ENCODE data around the gene MYH7. TPM values are rescaled to one million over a fixed set of nuclear protein-coding genes. Genes with fewer than 3 reads are reported as not detected.

MYH7 gene
- total RNA-seq, 1 experiment from 2014 or later = not detected

DNA sequence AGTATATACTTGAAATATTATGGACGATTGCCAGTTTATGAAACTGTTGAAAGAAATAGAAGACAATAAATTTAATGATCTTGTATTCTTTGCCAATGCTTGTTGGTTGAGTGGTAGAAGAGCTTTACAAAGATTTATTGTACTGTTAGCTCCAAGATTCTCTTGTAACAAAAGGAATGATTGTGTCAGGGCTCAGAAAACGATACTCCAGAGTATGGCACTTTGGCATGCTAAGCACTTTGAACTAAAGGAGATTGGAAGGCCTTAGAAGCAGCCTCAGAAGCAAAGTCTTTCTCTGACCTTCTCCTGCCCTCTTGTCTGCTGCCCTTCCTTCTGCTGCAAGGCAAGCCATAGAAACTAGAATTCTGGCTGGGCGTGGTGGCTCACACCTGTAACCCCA lies 29.8 kb upstream of the MYH7 start (continued):
- TF ChIP-seq, protein P1, sequence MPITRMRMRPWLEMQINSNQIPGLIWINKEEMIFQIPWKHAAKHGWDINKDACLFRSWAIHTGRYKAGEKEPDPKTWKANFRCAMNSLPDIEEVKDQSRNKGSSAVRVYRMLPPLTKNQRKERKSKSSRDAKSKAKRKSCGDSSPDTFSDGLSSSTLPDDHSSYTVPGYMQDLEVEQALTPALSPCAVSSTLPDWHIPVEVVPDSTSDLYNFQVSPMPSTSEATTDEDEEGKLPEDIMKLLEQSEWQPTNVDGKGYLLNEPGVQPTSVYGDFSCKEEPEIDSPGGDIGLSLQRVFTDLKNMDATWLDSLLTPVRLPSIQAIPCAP (CRISPR knock-in tag; IDR thresholded peaks at IDR 0.05) = no peak
- TF ChIP-seq IRF2 (CRISPR knock-in tag; IDR thresholded peaks at IDR 0.05; ENCODE audit: borderline replicate concordance, low read depth) (no peak), NR2C2 (CRISPR knock-in tag; IDR thresholded peaks at IDR 0.05) (no peak), ZNF232 (CRISPR knock-in tag; IDR thresholded peaks at IDR 0.05) (no peak), CREB1 (CRISPR knock-in tag; IDR thresholded peaks at IDR 0.05) (no peak), MXD4 (CRISPR knock-in tag; IDR thresholded peaks at IDR 0.05; ENCODE audit: borderline replicate concordance) (no peak), SOX15 (CRISPR knock-in tag; IDR thresholded peaks at IDR 0.05) (no peak), ZNF317 (CRISPR knock-in tag; IDR thresholded peaks at IDR 0.05; ENCODE audit: borderline replicate concordance, low read depth) (no peak)
- TF ChIP-seq, protein P2, sequence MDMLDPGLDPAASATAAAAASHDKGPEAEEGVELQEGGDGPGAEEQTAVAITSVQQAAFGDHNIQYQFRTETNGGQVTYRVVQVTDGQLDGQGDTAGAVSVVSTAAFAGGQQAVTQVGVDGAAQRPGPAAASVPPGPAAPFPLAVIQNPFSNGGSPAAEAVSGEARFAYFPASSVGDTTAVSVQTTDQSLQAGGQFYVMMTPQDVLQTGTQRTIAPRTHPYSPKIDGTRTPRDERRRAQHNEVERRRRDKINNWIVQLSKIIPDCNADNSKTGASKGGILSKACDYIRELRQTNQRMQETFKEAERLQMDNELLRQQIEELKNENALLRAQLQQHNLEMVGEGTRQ (CRISPR knock-in tag; IDR thresholded peaks at IDR 0.05) = no peak
- TF ChIP-seq, protein P3, sequence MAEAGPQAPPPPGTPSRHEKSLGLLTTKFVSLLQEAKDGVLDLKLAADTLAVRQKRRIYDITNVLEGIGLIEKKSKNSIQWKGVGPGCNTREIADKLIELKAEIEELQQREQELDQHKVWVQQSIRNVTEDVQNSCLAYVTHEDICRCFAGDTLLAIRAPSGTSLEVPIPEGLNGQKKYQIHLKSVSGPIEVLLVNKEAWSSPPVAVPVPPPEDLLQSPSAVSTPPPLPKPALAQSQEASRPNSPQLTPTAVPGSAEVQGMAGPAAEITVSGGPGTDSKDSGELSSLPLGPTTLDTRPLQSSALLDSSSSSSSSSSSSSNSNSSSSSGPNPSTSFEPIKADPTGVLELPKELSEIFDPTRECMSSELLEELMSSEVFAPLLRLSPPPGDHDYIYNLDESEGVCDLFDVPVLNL (CRISPR knock-in tag; IDR thresholded peaks at IDR 0.05; ENCODE audit: borderline replicate concordance, low read depth) = no peak
- TF ChIP-seq, protein P4, sequence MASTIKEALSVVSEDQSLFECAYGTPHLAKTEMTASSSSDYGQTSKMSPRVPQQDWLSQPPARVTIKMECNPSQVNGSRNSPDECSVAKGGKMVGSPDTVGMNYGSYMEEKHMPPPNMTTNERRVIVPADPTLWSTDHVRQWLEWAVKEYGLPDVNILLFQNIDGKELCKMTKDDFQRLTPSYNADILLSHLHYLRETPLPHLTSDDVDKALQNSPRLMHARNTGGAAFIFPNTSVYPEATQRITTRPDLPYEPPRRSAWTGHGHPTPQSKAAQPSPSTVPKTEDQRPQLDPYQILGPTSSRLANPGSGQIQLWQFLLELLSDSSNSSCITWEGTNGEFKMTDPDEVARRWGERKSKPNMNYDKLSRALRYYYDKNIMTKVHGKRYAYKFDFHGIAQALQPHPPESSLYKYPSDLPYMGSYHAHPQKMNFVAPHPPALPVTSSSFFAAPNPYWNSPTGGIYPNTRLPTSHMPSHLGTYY (CRISPR knock-in tag; IDR thresholded peaks at IDR 0.05) = no peak
- TF ChIP-seq, protein P5, sequence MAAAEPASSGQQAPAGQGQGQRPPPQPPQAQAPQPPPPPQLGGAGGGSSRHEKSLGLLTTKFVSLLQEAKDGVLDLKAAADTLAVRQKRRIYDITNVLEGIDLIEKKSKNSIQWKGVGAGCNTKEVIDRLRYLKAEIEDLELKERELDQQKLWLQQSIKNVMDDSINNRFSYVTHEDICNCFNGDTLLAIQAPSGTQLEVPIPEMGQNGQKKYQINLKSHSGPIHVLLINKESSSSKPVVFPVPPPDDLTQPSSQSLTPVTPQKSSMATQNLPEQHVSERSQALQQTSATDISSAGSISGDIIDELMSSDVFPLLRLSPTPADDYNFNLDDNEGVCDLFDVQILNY (CRISPR knock-in tag; IDR thresholded peaks at IDR 0.05) = no peak
- TF ChIP-seq, protein P6, sequence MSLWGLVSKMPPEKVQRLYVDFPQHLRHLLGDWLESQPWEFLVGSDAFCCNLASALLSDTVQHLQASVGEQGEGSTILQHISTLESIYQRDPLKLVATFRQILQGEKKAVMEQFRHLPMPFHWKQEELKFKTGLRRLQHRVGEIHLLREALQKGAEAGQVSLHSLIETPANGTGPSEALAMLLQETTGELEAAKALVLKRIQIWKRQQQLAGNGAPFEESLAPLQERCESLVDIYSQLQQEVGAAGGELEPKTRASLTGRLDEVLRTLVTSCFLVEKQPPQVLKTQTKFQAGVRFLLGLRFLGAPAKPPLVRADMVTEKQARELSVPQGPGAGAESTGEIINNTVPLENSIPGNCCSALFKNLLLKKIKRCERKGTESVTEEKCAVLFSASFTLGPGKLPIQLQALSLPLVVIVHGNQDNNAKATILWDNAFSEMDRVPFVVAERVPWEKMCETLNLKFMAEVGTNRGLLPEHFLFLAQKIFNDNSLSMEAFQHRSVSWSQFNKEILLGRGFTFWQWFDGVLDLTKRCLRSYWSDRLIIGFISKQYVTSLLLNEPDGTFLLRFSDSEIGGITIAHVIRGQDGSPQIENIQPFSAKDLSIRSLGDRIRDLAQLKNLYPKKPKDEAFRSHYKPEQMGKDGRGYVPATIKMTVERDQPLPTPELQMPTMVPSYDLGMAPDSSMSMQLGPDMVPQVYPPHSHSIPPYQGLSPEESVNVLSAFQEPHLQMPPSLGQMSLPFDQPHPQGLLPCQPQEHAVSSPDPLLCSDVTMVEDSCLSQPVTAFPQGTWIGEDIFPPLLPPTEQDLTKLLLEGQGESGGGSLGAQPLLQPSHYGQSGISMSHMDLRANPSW (CRISPR knock-in tag; conservative IDR thresholded peaks at IDR 0.05; ENCODE audit: low read depth) = no peak
- TF ChIP-seq, protein P7, sequence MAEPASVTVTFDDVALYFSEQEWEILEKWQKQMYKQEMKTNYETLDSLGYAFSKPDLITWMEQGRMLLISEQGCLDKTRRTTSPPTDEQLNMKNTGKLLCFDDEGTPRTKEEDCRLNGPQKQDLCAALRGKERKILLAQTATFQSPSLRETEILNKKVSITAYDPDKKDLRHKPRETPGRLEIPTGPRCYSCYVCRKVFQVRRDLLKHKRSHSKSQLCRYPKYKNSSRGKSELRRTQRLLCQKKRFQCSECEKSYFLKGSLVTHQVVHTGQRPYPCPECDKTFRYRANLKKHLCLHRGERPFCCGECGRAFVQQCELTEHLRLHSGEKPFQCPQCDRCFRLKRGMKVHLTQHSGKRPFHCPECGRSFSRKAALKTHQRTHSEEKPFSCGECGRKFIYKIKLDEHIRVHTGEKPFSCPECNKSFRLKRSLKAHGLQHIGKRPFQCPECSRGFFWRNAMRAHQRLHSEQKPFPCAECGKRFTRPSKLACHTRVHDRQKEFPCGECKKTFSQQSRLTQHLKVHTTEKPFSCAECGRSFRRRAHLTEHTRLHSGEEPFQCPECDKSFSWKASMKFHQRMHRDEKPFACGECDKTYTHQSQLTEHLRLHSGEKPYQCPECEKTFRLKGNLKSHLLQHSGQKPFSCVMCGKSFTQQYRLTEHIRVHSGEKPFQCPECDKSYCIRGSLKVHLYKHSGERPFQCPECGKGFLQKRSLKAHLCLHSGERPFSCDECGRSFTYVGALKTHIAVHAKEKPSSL (CRISPR knock-in tag; conservative IDR thresholded peaks at IDR 0.05) = no peak

DNA sequence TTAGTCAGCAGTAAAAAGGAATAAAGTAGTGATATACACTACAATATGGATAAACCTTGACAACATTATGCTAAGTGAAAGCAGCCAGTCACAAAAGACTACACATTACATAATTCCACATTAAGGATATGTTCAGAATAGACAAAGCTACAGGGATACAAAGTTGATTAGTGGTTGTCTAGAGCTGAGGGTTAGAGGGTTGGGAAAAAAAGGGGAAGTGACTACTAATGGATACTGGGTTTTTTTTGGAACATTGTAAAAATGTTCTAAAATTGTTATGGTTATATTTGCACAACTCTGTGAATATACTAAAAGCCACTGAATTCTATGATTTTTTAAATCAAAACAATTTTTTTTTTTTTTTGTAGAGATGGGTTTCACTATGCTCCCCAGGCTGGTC lies 29.2 kb upstream of the MYH7 start:
- H3K27me3 Mint-ChIP-seq (ENCODE audit: low read depth) = peaks cover 40% of the 10 kb centered on the region
- no peaks in the 10 kb centered on the region for H3K4me1 Mint-ChIP-seq
- DNase-seq (ENCODE audit: low spot score) = no peak
- no peaks in the 10 kb centered on the region for H3K36me3 Mint-ChIP-seq
- ATAC-seq = no peak
- H3K4me3 Mint-ChIP-seq = no peak overlapping the region
- CTCF ChIA-PET = interaction anchor here (0.6 kb wide), 1 partner anchor 10 kb away, joined by 3 read pairs; no protein-coding TSS in a partner anchor
- TF ChIP-seq, protein P4 (CRISPR knock-in tag; IDR thresholded peaks at IDR 0.05) = no peak
- TF ChIP-seq, protein P8, sequence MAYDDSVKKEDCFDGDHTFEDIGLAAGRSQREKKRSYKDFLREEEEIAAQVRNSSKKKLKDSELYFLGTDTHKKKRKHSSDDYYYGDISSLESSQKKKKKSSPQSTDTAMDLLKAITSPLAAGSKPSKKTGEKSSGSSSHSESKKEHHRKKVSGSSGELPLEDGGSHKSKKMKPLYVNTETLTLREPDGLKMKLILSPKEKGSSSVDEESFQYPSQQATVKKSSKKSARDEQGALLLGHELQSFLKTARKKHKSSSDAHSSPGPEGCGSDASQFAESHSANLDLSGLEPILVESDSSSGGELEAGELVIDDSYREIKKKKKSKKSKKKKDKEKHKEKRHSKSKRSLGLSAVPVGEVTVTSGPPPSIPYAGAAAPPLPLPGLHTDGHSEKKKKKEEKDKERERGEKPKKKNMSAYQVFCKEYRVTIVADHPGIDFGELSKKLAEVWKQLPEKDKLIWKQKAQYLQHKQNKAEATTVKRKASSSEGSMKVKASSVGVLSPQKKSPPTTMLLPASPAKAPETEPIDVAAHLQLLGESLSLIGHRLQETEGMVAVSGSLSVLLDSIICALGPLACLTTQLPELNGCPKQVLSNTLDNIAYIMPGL (CRISPR knock-in tag; IDR thresholded peaks at IDR 0.05) = no peak
- TF ChIP-seq FOXJ3 (CRISPR knock-in tag; IDR thresholded peaks at IDR 0.05; ENCODE audit: borderline replicate concordance) = no peak
- TF ChIP-seq CREB1 (CRISPR knock-in tag; IDR thresholded peaks at IDR 0.05) = no peak
- TF ChIP-seq, protein P9, sequence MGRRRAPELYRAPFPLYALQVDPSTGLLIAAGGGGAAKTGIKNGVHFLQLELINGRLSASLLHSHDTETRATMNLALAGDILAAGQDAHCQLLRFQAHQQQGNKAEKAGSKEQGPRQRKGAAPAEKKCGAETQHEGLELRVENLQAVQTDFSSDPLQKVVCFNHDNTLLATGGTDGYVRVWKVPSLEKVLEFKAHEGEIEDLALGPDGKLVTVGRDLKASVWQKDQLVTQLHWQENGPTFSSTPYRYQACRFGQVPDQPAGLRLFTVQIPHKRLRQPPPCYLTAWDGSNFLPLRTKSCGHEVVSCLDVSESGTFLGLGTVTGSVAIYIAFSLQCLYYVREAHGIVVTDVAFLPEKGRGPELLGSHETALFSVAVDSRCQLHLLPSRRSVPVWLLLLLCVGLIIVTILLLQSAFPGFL (CRISPR knock-in tag; IDR thresholded peaks at IDR 0.05; ENCODE audit: borderline replicate concordance) = no peak
- no peak for TF ChIP-seq MXD4 (CRISPR knock-in tag; IDR thresholded peaks at IDR 0.05; ENCODE audit: borderline replicate concordance)
- TF ChIP-seq, protein P10, sequence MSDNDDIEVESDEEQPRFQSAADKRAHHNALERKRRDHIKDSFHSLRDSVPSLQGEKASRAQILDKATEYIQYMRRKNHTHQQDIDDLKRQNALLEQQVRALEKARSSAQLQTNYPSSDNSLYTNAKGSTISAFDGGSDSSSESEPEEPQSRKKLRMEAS (CRISPR knock-in tag; IDR thresholded peaks at IDR 0.05) = no peak
- no peak overlapping the region for H3K27ac Mint-ChIP-seq
- peaks cover 8% of the 10 kb centered on the region for H3K9me3 Mint-ChIP-seq
- POLR2A ChIA-PET = no interaction called here

Data from WTC11 (cell line).